Endodermal cell (in vitro differentiated cells): Measurements from ENCODE around the gene JUP. TPM values are rescaled to one million over a fixed set of nuclear protein-coding genes. Genes with fewer than 3 reads are reported as not detected.
A peak's percentile ranks its signal among the peaks of the same experiment; 100 is the strongest.

ENCODE experiments used
- DNase-seq: peaks from one replicate; pipeline ENCODE4 v3.0.0-alpha.2; 2017
- H3K27ac ChIP-seq: 2 replicates; pipeline ENCODE4 v1.5.1; 2013; ENCODE audit warnings: mild to moderate bottlenecking, low read depth, low read length, moderate library complexity
- H3K27me3 ChIP-seq: 2 replicates; pipeline ENCODE4 v1.6.1; 2013; ENCODE audit warnings: mild to moderate bottlenecking, low read length, moderate library complexity; ENCODE audit not compliant: insufficient read depth, control insufficient read depth, poor library complexity, severe bottlenecking
- H3K36me3 ChIP-seq: 2 replicates; pipeline ENCODE4 v1.7.0; 2013; ENCODE audit warnings: mild to moderate bottlenecking, low read length, moderate library complexity; ENCODE audit not compliant: control insufficient read depth, insufficient read depth
- H3K4me1 ChIP-seq: one replicate; pipeline ENCODE4 v1.7.0; 2013; ENCODE audit warnings: low read length; ENCODE audit not compliant: control insufficient read depth, insufficient read depth
- H3K4me3 ChIP-seq: 2 replicates; pipeline ENCODE4 v1.5.1; 2013; ENCODE audit warnings: mild to moderate bottlenecking, low read length, moderate library complexity
- H3K9ac ChIP-seq: 2 replicates; pipeline ENCODE4 v1.6.1; 2013; ENCODE audit warnings: mild to moderate bottlenecking, low read length, moderate library complexity; ENCODE audit not compliant: poor library complexity, severe bottlenecking; ENCODE audit errors: extremely low read depth
- H3K9me3 ChIP-seq: 2 replicates; pipeline ENCODE4 v1.6.1; 2013; ENCODE audit warnings: mild to moderate bottlenecking, low read length, moderate library complexity; ENCODE audit not compliant: control insufficient read depth
- H3K27ac Mint-ChIP-seq: 2 replicates; pipeline ENCODE4 v1.8.0; 2020; ENCODE audit warnings: mixed read lengths
- H3K27me3 Mint-ChIP-seq: 2 replicates; pipeline ENCODE4 v1.8.0; 2021; ENCODE audit warnings: mild to moderate bottlenecking, mixed read lengths; ENCODE audit not compliant: insufficient read depth
- H3K36me3 Mint-ChIP-seq: 2 replicates; pipeline ENCODE4 v1.8.0; 2020; ENCODE audit warnings: low read depth, mixed read lengths
- H3K4me1 Mint-ChIP-seq: 2 replicates; pipeline ENCODE4 v1.8.0; 2020; ENCODE audit warnings: mixed read lengths
- H3K4me3 Mint-ChIP-seq: 2 replicates; pipeline ENCODE4 v1.8.0; 2020; ENCODE audit warnings: mild to moderate bottlenecking, moderate library complexity, mixed read lengths
- H3K9me3 Mint-ChIP-seq: 2 replicates; pipeline ENCODE4 v1.8.0; 2020; ENCODE audit warnings: mild to moderate bottlenecking, mixed read lengths
- WGBS, 2 experiments: methylation state at CpG; one replicate each; pipeline versions ENCODE4 v1.1.5 to v1.1.7; 2013; ENCODE audit warnings: missing lambda C conversion rate in 2 of 2, mixed read lengths in 1 of 2; ENCODE audit not compliant: insufficient coverage in 1 of 2, insufficient read length in 1 of 2; 5-methylcytosine and 5-hydroxymethylcytosine counted together
- long read RNA-seq, 4 experiments: library from polyadenylated mRNA in 2 of 4; library from RNA in 1 of 4; library from capped mRNA in 1 of 4; stranded (forward) in 3 of 4; unstranded in 1 of 4; transcript quantifications; one replicate each; pipeline ENCODE4 v2.0.0, GENCODE V29; 2020 to 2021; ENCODE audit warnings: inconsistent platforms in 1 of 4
- polyA plus RNA-seq, 2 experiments: library from polyadenylated mRNA; stranded (reverse); fragments of 50-300 nt; gene quantifications; one replicate each; pipeline ENCODE4 v1.2.3, GENCODE V29; 2013
- total RNA-seq, 2 donors: library from RNA; stranded (reverse); fragmentation: NEBNext Ultra II Directional in 1 of 2; extraction: Animal tissue kit (Norgen Biotek cat#: 25700) in 1 of 2; gene quantifications; 2 replicates in 1 of 2; 3 replicates in 1 of 2; pipeline ENCODE4 v1.2.1, GENCODE V29; 2021
- TF ChIP-seq, protein P1 (sequence below): fragments of 200-600 bp; sonication (generic); conservative IDR thresholded peaks from 2 replicates; pipeline ENCODE4 v1.5.0; 2021; ENCODE audit warnings: antibody characterized with exemption, mild to moderate bottlenecking

The JUP gene
- 100 to 1,000 TPM; 112 to 167 TPM for total RNA-seq
- 71.5 TPM for polyA plus RNA-seq (2013, experiment 1 of 2)
- polyA plus RNA-seq (2013, experiment 2 of 2), result 69.3 TPM
- long read RNA-seq, experiment 1, partial matches to known transcripts, result 40 of 60 reads
- long read RNA-seq, experiment 1, other reads (novel, unspliced or antisense), result 13 of 60 reads
- long read RNA-seq, experiment 2, transcript JUP-201 (15 exons, 3,200 nt), result major isoform, 90 of 264 reads
- long read RNA-seq, experiment 2, transcript JUP-203 (14 exons, 3,497 nt), result minor isoform, 63 of 264 reads
- long read RNA-seq, experiment 2, partial matches to known transcripts, result 55 of 264 reads
- long read RNA-seq, experiment 2, other reads (novel, unspliced or antisense), result 54 of 264 reads
- long read RNA-seq, experiment 3, transcript JUP-203 (14 exons, 3,497 nt), result minor isoform, 64 of 451 reads
- long read RNA-seq, experiment 3, transcript JUP-201 (15 exons, 3,200 nt), result major isoform, 202 of 451 reads
- long read RNA-seq, experiment 3, partial matches to known transcripts, result 78 of 451 reads
- long read RNA-seq, experiment 3, other reads (novel, unspliced or antisense), result 107 of 451 reads
- long read RNA-seq, experiment 4, partial matches to known transcripts, result 2 of 5 reads
- long read RNA-seq, experiment 4, other reads (novel, unspliced or antisense), result 2 of 5 reads

DNA sequence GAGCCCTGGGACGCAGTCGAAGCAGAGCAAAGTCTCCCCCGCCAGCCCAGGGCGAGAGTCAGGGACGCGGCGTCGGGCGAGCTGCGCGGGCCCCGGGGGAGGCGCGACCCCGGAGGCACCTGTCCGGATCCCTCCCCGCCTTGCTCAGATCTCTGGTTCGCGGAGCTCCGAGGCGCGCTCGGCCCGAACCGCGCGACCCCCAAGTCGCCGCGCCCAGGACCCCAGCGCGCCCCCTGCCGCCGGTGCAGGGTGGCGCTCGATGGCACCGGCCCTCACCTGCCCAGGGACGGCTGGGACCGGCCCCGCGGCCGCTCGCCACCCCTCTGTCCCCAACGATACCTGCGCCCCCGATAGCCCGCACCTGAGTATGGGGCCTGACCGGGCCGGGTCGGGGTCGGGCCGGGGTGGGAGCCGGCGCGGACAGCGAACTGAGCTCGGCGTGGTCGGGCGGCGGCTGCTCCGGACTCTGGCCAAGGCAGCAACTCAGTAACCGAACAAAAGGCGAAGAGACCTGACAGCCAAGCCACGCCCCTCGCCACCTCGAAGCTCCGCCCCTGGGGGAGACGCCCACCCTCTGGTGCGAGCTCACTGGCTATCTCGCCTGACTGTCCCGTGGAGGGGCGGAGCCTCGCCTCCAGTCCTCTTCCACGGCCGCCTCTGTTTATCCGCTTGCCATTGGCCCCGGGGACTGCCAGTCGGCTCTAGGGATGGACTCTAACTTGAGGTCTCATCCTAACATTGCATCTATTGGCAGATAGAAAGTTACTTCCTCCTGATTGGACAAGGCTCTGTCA lies at the start of gene JUP:
TSS of gene JUP (minus strand) at position 485 of the 794 bp plus-strand sequence. CDS start 14,857 bp downstream, outside the sequence.
- Mint-ChIP-seq H3K4me1 (peaks cover 25% of the 10 kb centered on the region), H3K27ac (peak within 1 kb of the TSS; percentile 96), H3K36me3 (peaks cover 13% of the 10 kb centered on the region), H3K9me3 (no peaks in the 10 kb centered on the region), H3K27me3 (peaks cover 16% of the 10 kb centered on the region), H3K4me3 (peak within 1 kb of the TSS; percentile 81)
- Histone ChIP-seq H3K9me3 (no peaks in the 10 kb centered on the region), H3K4me1 (peaks cover 3% of the 10 kb centered on the region), H3K27me3 (no peaks in the 10 kb centered on the region), H3K9ac (peak within 1 kb of the TSS; percentile 68), H3K36me3 (peaks cover 19% of the 10 kb centered on the region), H3K4me3 (peak within 1 kb of the TSS; percentile 93), H3K27ac (peak within 1 kb of the TSS; percentile 83)
- TF ChIP-seq, protein P1, sequence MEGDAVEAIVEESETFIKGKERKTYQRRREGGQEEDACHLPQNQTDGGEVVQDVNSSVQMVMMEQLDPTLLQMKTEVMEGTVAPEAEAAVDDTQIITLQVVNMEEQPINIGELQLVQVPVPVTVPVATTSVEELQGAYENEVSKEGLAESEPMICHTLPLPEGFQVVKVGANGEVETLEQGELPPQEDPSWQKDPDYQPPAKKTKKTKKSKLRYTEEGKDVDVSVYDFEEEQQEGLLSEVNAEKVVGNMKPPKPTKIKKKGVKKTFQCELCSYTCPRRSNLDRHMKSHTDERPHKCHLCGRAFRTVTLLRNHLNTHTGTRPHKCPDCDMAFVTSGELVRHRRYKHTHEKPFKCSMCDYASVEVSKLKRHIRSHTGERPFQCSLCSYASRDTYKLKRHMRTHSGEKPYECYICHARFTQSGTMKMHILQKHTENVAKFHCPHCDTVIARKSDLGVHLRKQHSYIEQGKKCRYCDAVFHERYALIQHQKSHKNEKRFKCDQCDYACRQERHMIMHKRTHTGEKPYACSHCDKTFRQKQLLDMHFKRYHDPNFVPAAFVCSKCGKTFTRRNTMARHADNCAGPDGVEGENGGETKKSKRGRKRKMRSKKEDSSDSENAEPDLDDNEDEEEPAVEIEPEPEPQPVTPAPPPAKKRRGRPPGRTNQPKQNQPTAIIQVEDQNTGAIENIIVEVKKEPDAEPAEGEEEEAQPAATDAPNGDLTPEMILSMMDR, result peak; percentile 98
- 0 to 1% methylated on average over 58 to 79 of the region's 79 CpGs for WGBS, 2 experiments
- peak; percentile 100 for DNase-seq

DNA sequence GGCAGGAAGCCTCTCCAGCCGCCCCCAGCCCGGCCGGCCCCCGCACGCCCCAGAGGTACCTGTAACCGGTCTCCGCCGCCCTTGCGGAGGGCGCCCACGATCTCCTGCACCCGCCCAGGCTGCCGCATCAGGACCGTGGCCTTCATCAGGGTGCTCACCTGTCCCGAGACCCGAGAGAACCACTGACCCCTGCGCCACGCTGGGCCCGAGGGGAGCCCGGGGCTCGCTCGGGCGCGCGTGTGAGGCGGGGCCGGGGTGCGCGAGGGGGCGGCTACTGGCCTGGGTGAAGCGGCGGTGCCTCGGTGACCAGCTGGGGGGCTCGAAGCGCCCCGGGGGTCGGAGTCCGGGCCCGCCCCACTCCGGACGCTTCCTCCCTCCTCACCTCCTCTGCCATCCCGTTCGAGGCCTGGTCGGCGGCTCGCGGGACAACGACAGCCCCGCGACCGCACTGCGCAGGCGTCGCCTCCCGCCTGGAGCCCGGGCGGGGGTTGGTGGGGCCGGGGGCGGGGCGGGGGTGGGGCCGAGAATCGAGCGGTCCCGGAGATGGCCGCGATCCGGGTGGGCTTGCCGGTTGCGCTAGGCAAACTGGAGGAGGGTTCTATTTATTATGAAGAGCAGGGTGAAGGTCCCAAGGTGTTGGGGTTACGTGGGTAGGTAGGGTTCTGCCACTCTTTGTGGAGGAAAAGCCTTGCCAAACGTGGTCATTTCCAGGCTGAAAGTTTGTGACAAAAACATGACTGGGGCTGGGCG lies 49.5 kb upstream of the JUP start, which contains the start of gene NT5C3B:
TSS of gene NT5C3B (minus strand) at position 433 of the 750 bp plus-strand sequence. CDS start at position 394, 39 bp downstream.
- H3K27ac ChIP-seq, result no peak within 1 kb of the TSS
- H3K36me3 Mint-ChIP-seq, result peaks cover 22% of the 10 kb centered on the region
- no peaks in the 10 kb centered on the region for H3K9me3 ChIP-seq
- H3K36me3 ChIP-seq, result peaks cover 18% of the 10 kb centered on the region
- peak within 1 kb of the TSS; percentile 75 for H3K27ac Mint-ChIP-seq
- H3K4me3 ChIP-seq, result peak within 1 kb of the TSS; percentile 87
- H3K4me1 ChIP-seq, result peaks cover 3% of the 10 kb centered on the region
- TF ChIP-seq, protein P1, result no peak
- H3K9me3 Mint-ChIP-seq, result no peaks in the 10 kb centered on the region
- H3K4me1 Mint-ChIP-seq, result peaks cover 6% of the 10 kb centered on the region
- no peaks in the 10 kb centered on the region for H3K27me3 ChIP-seq
- H3K4me3 Mint-ChIP-seq, result peak within 1 kb of the TSS; percentile 76
- peaks cover 13% of the 10 kb centered on the region for H3K27me3 Mint-ChIP-seq
- H3K9ac ChIP-seq, result peak within 1 kb of the TSS; percentile 51
- WGBS, 2 experiments, result 2 to 8% methylated on average over 16 to 72 of the region's 72 CpGs
- peak; percentile 88 for DNase-seq
